WERI-Rb-1 (cell line): ENCODE data around the gene ZNF324.

ENCODE experiments used
- DNase-seq: peaks from one replicate; pipeline ENCODE4 v3.0.0-alpha.2; 2020
- H3K27ac ChIP-seq: fragments of 250-450 bp; sonication (Bioruptor Pico); 2 replicates; pipeline ENCODE4 v1.5.1; 2020; ENCODE audit warnings: mild to moderate bottlenecking, moderate library complexity
- H3K27me3 ChIP-seq: fragments of 250-450 bp; sonication (Bioruptor Pico); 2 replicates; pipeline ENCODE4 v1.5.1; 2021; ENCODE audit warnings: mild to moderate bottlenecking, low read depth, moderate library complexity; ENCODE audit not compliant: insufficient read depth, severe bottlenecking
- H3K36me3 ChIP-seq: fragments of 250-450 bp; sonication (Bioruptor Pico); 2 replicates; pipeline ENCODE4 v1.5.1; 2020; ENCODE audit warnings: mild to moderate bottlenecking, moderate library complexity
- H3K4me3 ChIP-seq: 2 replicates; pipeline ENCODE4 v1.5.1; 2011; ENCODE audit warnings: low read depth, mild to moderate bottlenecking, control low read depth, low read length
- H3K9me3 ChIP-seq: fragments of 250-450 bp; sonication (Bioruptor Pico); 2 replicates; pipeline ENCODE4 v1.5.1; 2021; ENCODE audit warnings: mild to moderate bottlenecking, moderate library complexity; ENCODE audit not compliant: severe bottlenecking
- TF ChIP-seq, protein P1 (sequence below): IDR thresholded peaks from 2 replicates; pipeline ENCODE4 v1.5.1; 2011; ENCODE audit warnings: low read depth, mild to moderate bottlenecking, control low read depth, inconsistent platforms, low read length

ZNF324 gene

DNA sequence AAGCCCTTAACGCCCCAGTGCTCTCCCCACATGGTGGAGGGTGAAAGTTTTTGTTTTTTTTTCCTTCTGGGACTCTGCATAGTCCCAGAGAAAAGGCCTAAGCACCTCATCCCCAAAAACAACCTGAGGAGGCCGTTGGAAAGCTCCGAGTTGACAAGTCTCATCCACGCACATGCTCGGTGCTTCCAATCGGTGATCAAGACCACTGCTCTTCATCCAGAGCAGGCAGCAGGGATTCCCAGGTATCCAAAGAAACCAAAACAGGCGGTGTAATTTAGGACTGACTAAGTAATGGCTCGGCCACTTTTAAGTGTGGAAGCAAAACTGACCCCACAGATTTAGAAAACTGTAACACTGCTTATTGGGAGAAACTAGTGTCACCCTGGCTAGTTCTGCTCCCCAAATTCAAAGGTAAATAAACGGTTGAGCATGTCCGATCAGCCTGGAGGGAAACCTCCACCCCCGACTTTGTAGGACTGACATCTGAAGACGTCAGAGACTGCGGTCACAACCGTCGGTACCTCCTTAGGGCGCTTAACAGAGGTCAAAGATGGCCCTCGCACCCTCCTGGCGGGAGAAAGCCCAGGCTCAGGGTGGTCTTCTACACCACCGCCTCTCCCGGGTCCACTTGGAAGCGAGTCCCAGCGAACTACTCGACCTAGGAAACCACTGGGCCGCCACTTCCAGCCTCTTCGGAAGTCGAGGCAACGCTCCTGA lies 8.3 kb downstream of the ZNF324 start:
- TF ChIP-seq, protein P1, sequence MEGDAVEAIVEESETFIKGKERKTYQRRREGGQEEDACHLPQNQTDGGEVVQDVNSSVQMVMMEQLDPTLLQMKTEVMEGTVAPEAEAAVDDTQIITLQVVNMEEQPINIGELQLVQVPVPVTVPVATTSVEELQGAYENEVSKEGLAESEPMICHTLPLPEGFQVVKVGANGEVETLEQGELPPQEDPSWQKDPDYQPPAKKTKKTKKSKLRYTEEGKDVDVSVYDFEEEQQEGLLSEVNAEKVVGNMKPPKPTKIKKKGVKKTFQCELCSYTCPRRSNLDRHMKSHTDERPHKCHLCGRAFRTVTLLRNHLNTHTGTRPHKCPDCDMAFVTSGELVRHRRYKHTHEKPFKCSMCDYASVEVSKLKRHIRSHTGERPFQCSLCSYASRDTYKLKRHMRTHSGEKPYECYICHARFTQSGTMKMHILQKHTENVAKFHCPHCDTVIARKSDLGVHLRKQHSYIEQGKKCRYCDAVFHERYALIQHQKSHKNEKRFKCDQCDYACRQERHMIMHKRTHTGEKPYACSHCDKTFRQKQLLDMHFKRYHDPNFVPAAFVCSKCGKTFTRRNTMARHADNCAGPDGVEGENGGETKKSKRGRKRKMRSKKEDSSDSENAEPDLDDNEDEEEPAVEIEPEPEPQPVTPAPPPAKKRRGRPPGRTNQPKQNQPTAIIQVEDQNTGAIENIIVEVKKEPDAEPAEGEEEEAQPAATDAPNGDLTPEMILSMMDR = no peak
- Histone ChIP-seq H3K36me3 (peaks cover 34% of the 10 kb centered on the region), H3K9me3 (no peaks in the 10 kb centered on the region), H3K27ac (peak overlapping the region; percentile 90), H3K4me3 (peak overlapping the region; percentile 70), H3K27me3 (no peaks in the 10 kb centered on the region)
- no peak for DNase-seq

- peak within 1 kb of the TSS; percentile 90 for H3K27ac ChIP-seq
- peaks cover 35% of the 10 kb centered on the region for H3K36me3 ChIP-seq
- no peaks in the 10 kb centered on the region for H3K9me3 ChIP-seq
- DNase-seq = peak; percentile 95
- peak within 1 kb of the TSS; percentile 70 for H3K4me3 ChIP-seq
- TF ChIP-seq, protein P1 = no peak
- H3K27me3 ChIP-seq = no peaks in the 10 kb centered on the region
Measured at GRCh38 chr19:58475714-58476497, 9.0 kb downstream of the ZNF324 start, which contains the start of gene ZNF446. Gene ZNF446 (plus strand): TSS chr19:58476352. CDS start chr19:58477219, 867 bp downstream.

DNA sequence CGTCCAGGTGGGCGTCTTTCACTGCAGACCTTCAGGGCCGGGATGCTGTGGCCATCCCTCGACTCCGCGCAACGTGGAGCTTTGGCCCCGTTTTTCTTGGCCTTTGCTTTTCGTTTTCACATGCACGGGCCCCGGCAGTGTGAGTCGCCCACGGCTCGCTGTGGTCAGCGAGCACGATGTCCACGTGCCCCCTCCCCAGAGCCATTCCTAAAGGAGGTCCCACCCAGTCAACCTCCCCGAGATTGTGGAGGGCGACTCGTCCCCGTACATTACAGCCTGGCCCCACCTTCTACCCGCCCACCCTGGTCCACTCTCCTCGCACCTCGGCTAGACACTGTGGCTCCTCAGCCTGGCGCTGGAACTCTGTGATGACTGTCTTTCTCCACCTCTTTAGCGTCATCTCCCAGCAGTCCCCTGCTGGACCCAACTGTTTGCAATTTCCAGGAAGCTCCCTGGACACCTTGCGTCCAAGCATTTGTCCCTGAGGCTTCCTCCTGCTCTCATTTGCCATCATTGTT lies 9.7 kb downstream of the ZNF324 start:
- H3K27ac ChIP-seq = peak overlapping the region; percentile 90
- H3K9me3 ChIP-seq = no peaks in the 10 kb centered on the region
- H3K27me3 ChIP-seq = no peaks in the 10 kb centered on the region
- DNase-seq = no peak
- peak overlapping the region; percentile 70 for H3K4me3 ChIP-seq
- H3K36me3 ChIP-seq = peaks cover 40% of the 10 kb centered on the region
- TF ChIP-seq, protein P1 = no peak

- Histone ChIP-seq H3K27ac (peak overlapping the region; percentile 90), H3K36me3 (peaks cover 36% of the 10 kb centered on the region), H3K9me3 (no peaks in the 10 kb centered on the region), H3K4me3 (peak overlapping the region; percentile 70), H3K27me3 (no peaks in the 10 kb centered on the region)
- TF ChIP-seq, protein P1 = no peak
- DNase-seq = no peak
Measured at GRCh38 chr19:58477130-58477529, 10.2 kb downstream of the ZNF324 start.

GRCh38 chr19:58477871-58478270 lies 11.0 kb downstream of the ZNF324 start:
- H3K9me3 ChIP-seq = no peaks in the 10 kb centered on the region
- H3K4me3 ChIP-seq = no peak overlapping the region
- no peak for DNase-seq
- TF ChIP-seq, protein P1 = no peak
- peaks cover 28% of the 10 kb centered on the region for H3K36me3 ChIP-seq
- H3K27me3 ChIP-seq = no peaks in the 10 kb centered on the region
- peak overlapping the region; percentile 90 for H3K27ac ChIP-seq
